ENCODE measurements around the gene SERPINB11. TPM values are rescaled to one million over a fixed set of nuclear protein-coding genes. Genes with fewer than 3 reads are reported as not detected.

Gene SERPINB11
- total RNA-seq, 4 donors from 2014 or later = not detected

DNA sequence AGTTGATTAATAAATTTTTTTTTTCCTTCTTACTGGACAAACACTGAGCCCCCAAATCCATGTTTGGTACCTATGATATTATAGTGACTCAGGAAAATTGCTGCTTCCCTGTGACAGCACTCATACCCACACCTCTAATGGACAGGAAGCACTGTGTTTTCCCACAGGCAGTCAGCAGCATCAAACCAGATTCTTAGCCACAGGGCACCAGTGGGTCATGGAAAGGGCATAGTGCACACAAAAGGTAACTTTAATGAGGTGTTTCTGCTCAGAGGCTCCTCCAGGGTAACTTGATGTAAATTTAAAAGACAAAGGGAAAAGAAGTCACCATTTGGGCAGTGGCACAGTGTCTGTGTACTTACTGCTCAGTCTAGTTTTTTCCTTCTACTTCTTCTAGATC is 34.1 kb downstream of the SERPINB11 start:
- no peak for ATAC-seq
- Histone ChIP-seq H3K27me3 (no peaks in the 10 kb centered on the region), H3K36me3 (no peaks in the 10 kb centered on the region)

DNA sequence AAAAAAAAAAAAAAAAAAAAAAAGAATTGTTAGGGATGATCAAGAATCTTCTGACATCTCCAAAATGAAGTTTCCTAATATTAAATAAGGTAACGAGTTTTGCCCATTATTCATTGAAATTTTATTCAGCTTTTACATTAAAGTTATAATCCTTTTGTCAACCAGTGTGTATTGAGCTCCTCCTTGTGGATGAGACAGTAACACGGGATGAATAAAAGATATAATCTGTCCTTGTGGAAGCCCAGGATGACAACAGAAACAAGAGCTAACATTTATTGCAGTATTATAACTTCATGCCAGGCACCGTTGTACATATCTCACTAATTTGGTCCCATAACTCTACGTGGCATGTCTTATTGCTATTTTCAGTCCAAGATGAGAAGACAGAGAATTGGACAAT is 39.0 kb downstream of the SERPINB11 start:
- TF ChIP-seq POLR2A (IDR thresholded peaks at IDR 0.05) = no peak
- no peak for TF ChIP-seq POLR2AphosphoS5 (IDR thresholded peaks at IDR 0.05)
- TF ChIP-seq, protein P1, sequence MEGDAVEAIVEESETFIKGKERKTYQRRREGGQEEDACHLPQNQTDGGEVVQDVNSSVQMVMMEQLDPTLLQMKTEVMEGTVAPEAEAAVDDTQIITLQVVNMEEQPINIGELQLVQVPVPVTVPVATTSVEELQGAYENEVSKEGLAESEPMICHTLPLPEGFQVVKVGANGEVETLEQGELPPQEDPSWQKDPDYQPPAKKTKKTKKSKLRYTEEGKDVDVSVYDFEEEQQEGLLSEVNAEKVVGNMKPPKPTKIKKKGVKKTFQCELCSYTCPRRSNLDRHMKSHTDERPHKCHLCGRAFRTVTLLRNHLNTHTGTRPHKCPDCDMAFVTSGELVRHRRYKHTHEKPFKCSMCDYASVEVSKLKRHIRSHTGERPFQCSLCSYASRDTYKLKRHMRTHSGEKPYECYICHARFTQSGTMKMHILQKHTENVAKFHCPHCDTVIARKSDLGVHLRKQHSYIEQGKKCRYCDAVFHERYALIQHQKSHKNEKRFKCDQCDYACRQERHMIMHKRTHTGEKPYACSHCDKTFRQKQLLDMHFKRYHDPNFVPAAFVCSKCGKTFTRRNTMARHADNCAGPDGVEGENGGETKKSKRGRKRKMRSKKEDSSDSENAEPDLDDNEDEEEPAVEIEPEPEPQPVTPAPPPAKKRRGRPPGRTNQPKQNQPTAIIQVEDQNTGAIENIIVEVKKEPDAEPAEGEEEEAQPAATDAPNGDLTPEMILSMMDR (IDR thresholded peaks at IDR 0.05) = no peak
- TF ChIP-seq EP300 (IDR thresholded peaks at IDR 0.05) = no peak
- 45 to 49% methylated on average over 4 of the region's 4 CpGs for WGBS, 2 donors (ENCODE audit: low coverage in 1 of 2)
- Histone ChIP-seq H3K27ac (no peak overlapping the region), H3K9me3 (no peaks in the 10 kb centered on the region), H3K4me3 (no peak overlapping the region), H3K4me1 (no peaks in the 10 kb centered on the region), H3K27me3 (no peaks in the 10 kb centered on the region), H3K36me3 (no peaks in the 10 kb centered on the region)
- no peak for ATAC-seq

More for the DNA sequence above, 34.1 kb downstream of the SERPINB11 start:
- Histone ChIP-seq H3K4me3 (no peak overlapping the region), H3K27ac (no peak overlapping the region), H3K9me3 (peaks cover 0 to 5% (median 0%) of the 10 kb centered on the region in 3 donors), H3K4me1 (no peaks in the 10 kb centered on the region)
- TF ChIP-seq EP300 (IDR thresholded peaks at IDR 0.05) = no peak
- TF ChIP-seq, protein P1 (IDR thresholded peaks at IDR 0.05) = no peak
- no peak for TF ChIP-seq POLR2AphosphoS5 (IDR thresholded peaks at IDR 0.05)
- TF ChIP-seq POLR2A (IDR thresholded peaks at IDR 0.05) = no peak

DNA sequence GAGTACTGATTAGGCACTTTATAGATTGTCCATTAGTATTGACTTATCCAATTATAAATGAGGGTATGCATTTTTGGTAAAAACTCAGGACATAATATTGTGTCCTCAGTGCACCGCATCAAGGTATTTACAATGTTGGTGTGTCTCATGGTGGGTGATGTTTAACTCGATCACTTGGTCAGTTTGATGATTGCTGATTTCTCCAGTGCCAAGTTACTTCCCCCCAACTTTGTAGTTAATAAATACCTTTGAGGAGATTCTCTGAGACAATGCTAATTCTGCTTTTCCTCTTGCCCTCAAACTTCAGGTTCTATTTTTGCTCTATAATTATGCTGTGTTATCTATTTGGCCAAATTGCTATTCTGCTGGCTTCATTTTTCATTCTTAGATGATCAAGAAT is 44.2 kb downstream of the SERPINB11 start:
- WGBS, 2 donors (ENCODE audit: low coverage in 1 of 2) = 86 to 100% methylated on average over 2 of the region's 2 CpGs
- Histone ChIP-seq H3K9me3 (no peaks in the 10 kb centered on the region), H3K27ac (no peak overlapping the region), H3K4me1 (no peaks in the 10 kb centered on the region), H3K27me3 (no peaks in the 10 kb centered on the region), H3K36me3 (no peaks in the 10 kb centered on the region), H3K4me3 (no peak overlapping the region)
- ATAC-seq = no peak
- TF ChIP-seq POLR2A (IDR thresholded peaks at IDR 0.05) (no peak), POLR2AphosphoS5 (IDR thresholded peaks at IDR 0.05) (no peak), EP300 (IDR thresholded peaks at IDR 0.05) (no peak)
- TF ChIP-seq, protein P1 (IDR thresholded peaks at IDR 0.05) = no peak

DNA sequence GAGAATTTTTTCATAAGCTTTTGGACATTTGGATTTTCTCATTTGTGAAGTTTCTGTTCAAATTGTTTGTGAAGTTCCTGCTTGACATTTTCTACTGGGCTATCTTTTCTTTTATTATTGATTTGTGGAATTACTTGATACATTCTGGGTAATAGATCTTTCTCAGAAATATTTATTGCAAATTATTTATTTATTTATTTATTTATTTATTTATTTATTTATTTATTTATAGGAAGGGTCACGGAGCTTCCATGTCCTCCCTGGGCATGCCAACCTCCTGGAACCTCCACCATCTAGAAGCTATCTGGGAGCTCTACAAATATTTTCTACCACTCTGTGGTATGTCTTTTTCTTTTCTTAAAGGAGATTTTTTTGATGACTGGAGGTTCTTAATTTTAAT is 46.7 kb downstream of the SERPINB11 start:
- no peak for ATAC-seq
- Histone ChIP-seq H3K27ac (no peak overlapping the region), H3K4me1 (no peaks in the 10 kb centered on the region), H3K4me3 (no peak overlapping the region), H3K9me3 (no peaks in the 10 kb centered on the region), H3K36me3 (no peaks in the 10 kb centered on the region), H3K27me3 (no peaks in the 10 kb centered on the region)
- TF ChIP-seq POLR2AphosphoS5 (IDR thresholded peaks at IDR 0.05) (no peak), POLR2A (IDR thresholded peaks at IDR 0.05) (no peak), EP300 (IDR thresholded peaks at IDR 0.05) (no peak)
- TF ChIP-seq, protein P1 (IDR thresholded peaks at IDR 0.05) = no peak
- 53% methylated on average over 1 of the region's 1 CpG; no CpG with 5 or more reads in 1 of the 2 donors for WGBS, 2 donors (ENCODE audit: low coverage in 1 of 2)

DNA sequence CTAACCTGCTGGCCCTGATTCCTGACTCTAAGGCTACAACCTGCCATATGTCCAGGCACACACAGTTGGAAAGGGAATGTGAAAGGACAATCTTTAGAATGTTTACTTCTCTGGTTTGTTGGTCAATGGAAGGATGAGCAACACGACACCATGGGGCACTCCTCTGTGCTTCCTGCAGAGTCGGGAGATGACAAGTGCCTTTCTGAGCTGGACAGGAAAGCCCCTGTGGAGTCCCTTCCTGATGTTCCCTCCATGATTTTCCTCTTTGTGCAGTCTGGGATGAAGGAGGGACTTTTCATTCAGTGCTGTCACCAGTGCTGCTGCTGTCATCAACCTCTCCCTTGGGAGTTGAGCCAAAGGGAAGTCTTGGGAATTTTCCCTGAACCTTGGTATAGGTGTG is 49.9 kb downstream of the SERPINB11 start:
- no peak for ATAC-seq
- no peaks in the 10 kb centered on the region for H3K36me3 ChIP-seq
- no peak overlapping the region for H3K27ac ChIP-seq
- H3K4me3 ChIP-seq = no peak overlapping the region
- TF ChIP-seq POLR2A (IDR thresholded peaks at IDR 0.05) (no peak), EP300 (IDR thresholded peaks at IDR 0.05) (no peak), POLR2AphosphoS5 (IDR thresholded peaks at IDR 0.05) (no peak)
- TF ChIP-seq, protein P1 (IDR thresholded peaks at IDR 0.05) = no peak
- no peaks in the 10 kb centered on the region for H3K9me3 ChIP-seq
- H3K4me1 ChIP-seq = no peaks in the 10 kb centered on the region
- 83% methylated on average over 1 of the region's 2 CpGs; no CpG with 5 or more reads in 1 of the 2 donors for WGBS, 2 donors (ENCODE audit: low coverage in 1 of 2)
- H3K27me3 ChIP-seq = no peaks in the 10 kb centered on the region
